Amygdala (tissue), 56 donors: ENCODE measurements around the gene PDIA5.
A peak's percentile ranks its signal among the peaks of the same experiment; 100 is the strongest.

Experiments used
- DNase-seq, 56 donors: peaks; one replicate each; lab custom pipeline; 2025; lab: John Stamatoyannopoulos, UW

The PDIA5 gene

GRCh38 chr3:123088387-123088786 lies 21.6 kb downstream of the PDIA5 start:
- no peak for DNase-seq

- DNase-seq, result peak in 54 of 56 donors; percentile 9 to 87 (median 59)
Measured at GRCh38 chr3:123089611-123090331, 22.9 kb downstream of the PDIA5 start.

GRCh38 chr3:123090728-123091531 lies 24.1 kb downstream of the PDIA5 start:
- DNase-seq, result no peak

GRCh38 chr3:123092243-123092642 lies 25.4 kb downstream of the PDIA5 start:
- DNase-seq, result no peak

- no peak for DNase-seq
Measured at GRCh38 chr3:123093696-123094095, 26.9 kb downstream of the PDIA5 start.

- no peak for DNase-seq
Measured at GRCh38 chr3:123094516-123095313, 27.9 kb downstream of the PDIA5 start.

- DNase-seq, result no peak
Measured at GRCh38 chr3:123096126-123096525, 29.3 kb downstream of the PDIA5 start.

- DNase-seq, result peak in 51 of 56 donors; percentile 6 to 84 (median 55)
Measured at GRCh38 chr3:123096731-123097130, 29.9 kb downstream of the PDIA5 start.

- peak in 2 of 56 donors; percentile 6 to 15 for DNase-seq
Measured at GRCh38 chr3:123098426-123099330, 31.9 kb downstream of the PDIA5 start.

GRCh38 chr3:123099331-123100192 lies 32.7 kb downstream of the PDIA5 start:
- DNase-seq, result no peak

GRCh38 chr3:123100193-123100776 lies 33.5 kb downstream of the PDIA5 start:
- DNase-seq, result no peak

- DNase-seq, result no peak
Measured at GRCh38 chr3:123102249-123102648, 35.4 kb downstream of the PDIA5 start.

- DNase-seq, result no peak
Measured at GRCh38 chr3:123102826-123103225, 36.0 kb downstream of the PDIA5 start.

GRCh38 chr3:123104550-123104949 lies 37.7 kb downstream of the PDIA5 start:
- DNase-seq, result peak in 1 of 56 donors; percentile 33

GRCh38 chr3:123105201-123106189 lies 38.7 kb downstream of the PDIA5 start:
- DNase-seq, result peak in 1 of 56 donors; percentile 18

- DNase-seq, result no peak
Measured at GRCh38 chr3:123110282-123110975, 43.6 kb downstream of the PDIA5 start.
